Measurements from ENCODE around the gene FASN. TPM values are rescaled to one million over a fixed set of nuclear protein-coding genes. Genes with fewer than 3 reads are reported as not detected.

The FASN gene
- polyA plus RNA-seq, 1 of the 3 experiments (the other 2 are of a cell fraction), result 55.1 TPM

DNA sequence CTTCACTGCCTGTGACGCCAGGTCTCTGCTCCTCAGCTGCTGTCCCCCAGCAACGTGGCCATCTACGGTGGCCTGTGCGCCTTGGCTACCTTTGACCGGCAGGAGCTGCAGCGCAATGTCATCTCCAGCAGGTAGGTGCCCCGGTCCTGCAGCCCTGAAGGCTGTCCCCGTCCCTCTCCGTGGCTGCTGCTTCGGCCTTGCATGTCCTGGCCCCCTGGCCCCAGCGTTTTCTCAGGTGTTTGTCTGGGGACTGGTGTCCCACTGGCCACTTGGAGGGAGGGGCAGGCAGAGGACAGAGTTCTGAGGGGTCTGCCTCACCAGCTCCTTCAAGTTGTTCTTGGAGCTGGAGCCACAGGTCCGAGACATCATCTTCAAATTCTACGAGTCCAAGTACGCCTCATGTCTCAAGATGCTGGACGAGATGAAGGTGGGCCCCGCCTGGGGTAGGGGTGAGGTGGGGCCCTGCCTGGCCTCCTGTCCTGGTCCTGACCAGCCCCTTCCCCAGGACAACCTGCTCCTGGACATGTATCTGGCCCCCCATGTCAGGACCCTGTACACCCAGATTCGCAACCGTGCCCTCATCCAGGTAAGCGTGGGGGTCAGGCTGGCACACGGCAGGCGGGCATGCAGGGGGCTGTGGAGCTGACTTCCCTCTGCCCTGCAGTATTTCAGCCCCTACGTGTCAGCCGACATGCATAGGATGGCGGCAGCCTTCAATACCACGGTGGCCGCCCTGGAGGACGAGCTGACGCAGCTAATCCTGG is 41.9 kb downstream of the FASN start:
- Histone ChIP-seq H3K79me2 (ENCODE audit: insufficient read depth) (peaks cover 39% of the 10 kb centered on the region), H4K20me1 (ENCODE audit: insufficient read depth) (peaks cover 14% of the 10 kb centered on the region; the same call in 1 of the 2 replicates), H3K4me3 (ENCODE audit: low read depth in 2 of 2, low read length in 1 of 2) (no peak overlapping the region), H2AFZ (ENCODE audit: low read depth) (no peak overlapping the region), H3K4me1 (ENCODE audit: control insufficient read depth in 1 of 2, insufficient read depth in 2 of 2, low read depth in 1 of 2, low read length in 1 of 2) (peaks cover 0 to 19% of the 10 kb centered on the region in 2 experiments; a peak in 2 of 4 replicates), H3K9me3 (no peaks in the 10 kb centered on the region), H3F3A (replicated peaks; ENCODE audit: insufficient read depth) (peaks cover 33% of the 10 kb centered on the region), H3K9ac (no peak overlapping the region), H3K27me3 (ENCODE audit: insufficient read depth) (no peaks in the 10 kb centered on the region), H3K9me2 (no peaks in the 10 kb centered on the region), H3K27ac (ENCODE audit: low read depth in 2 of 2, low read length in 1 of 2) (no peak overlapping the region), H3K36me3 (replicated peaks in 1 of 2; ENCODE audit: control insufficient read depth in 1 of 2, insufficient read depth in 2 of 2, low read length in 1 of 2) (peaks cover 31 to 81% of the 10 kb centered on the region in 2 experiments), H3K4me2 (no peak overlapping the region)
- ChIA-PET POLR2A (interaction anchor here (0.8 to 1.4 kb wide), 4 partner anchors 18 to 42 kb away, joined by 3 to 9 read pairs (median 4); partner anchors contain the start of genes DCXR, FASN and RAC3), CTCF (interaction anchor here (0.7 to 4.5 kb wide), 6 partner anchors 10 to 45 kb away, joined by 3 to 24 read pairs (median 6); partner anchors contain the start of genes CENPX, DCXR and DUS1L)
- WGBS (ENCODE audit: low lambda C conversion rate), result 94% methylated on average over 24 of the region's 28 CpGs
- TF ChIP-seq, protein P1, sequence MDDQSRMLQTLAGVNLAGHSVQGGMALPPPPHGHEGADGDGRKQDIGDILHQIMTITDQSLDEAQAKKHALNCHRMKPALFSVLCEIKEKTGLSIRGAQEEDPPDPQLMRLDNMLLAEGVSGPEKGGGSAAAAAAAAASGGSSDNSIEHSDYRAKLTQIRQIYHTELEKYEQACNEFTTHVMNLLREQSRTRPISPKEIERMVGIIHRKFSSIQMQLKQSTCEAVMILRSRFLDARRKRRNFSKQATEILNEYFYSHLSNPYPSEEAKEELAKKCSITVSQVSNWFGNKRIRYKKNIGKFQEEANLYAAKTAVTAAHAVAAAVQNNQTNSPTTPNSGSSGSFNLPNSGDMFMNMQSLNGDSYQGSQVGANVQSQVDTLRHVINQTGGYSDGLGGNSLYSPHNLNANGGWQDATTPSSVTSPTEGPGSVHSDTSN (IDR thresholded peaks at IDR 0.05), result no peak
- TF ChIP-seq REST (IDR thresholded peaks at IDR 0.05; ENCODE audit: low read depth, low read length), result no peak
- TF ChIP-seq GATA2 (CRISPR knock-in tag; IDR thresholded peaks at IDR 0.05), result no peak
- TF ChIP-seq MAX (IDR thresholded peaks at IDR 0.05; ENCODE audit: low read depth), result no peak
- TF ChIP-seq GABPA (IDR thresholded peaks at IDR 0.05; ENCODE audit: low read depth), result no peak
- no peak for TF ChIP-seq TCF12 (IDR thresholded peaks at IDR 0.05)
- no peak for TF ChIP-seq NFIC (IDR thresholded peaks at IDR 0.05; ENCODE audit: borderline replicate concordance)
- TF ChIP-seq MXI1 (IDR thresholded peaks at IDR 0.05; ENCODE audit: low read depth, low read length), result no peak
- TF ChIP-seq RCOR1 (IDR thresholded peaks at IDR 0.05; ENCODE audit: low read length), result no peak
- no peak for TF ChIP-seq EZH2phosphoT487 (IDR thresholded peaks at IDR 0.05; ENCODE audit: borderline replicate concordance, low read depth)
- TF ChIP-seq, protein P2, sequence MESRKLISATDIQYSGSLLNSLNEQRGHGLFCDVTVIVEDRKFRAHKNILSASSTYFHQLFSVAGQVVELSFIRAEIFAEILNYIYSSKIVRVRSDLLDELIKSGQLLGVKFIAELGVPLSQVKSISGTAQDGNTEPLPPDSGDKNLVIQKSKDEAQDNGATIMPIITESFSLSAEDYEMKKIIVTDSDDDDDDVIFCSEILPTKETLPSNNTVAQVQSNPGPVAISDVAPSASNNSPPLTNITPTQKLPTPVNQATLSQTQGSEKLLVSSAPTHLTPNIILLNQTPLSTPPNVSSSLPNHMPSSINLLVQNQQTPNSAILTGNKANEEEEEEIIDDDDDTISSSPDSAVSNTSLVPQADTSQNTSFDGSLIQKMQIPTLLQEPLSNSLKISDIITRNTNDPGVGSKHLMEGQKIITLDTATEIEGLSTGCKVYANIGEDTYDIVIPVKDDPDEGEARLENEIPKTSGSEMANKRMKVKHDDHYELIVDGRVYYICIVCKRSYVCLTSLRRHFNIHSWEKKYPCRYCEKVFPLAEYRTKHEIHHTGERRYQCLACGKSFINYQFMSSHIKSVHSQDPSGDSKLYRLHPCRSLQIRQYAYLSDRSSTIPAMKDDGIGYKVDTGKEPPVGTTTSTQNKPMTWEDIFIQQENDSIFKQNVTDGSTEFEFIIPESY (IDR thresholded peaks at IDR 0.05; ENCODE audit: borderline replicate concordance, low read depth), result no peak
- no peak for DNase-seq
